Activated CD8-positive, alpha-beta T cell treated with anti-CD3 and anti-CD28 coated beads for 36 hours (primary cell): ENCODE data around the gene FGF3. TPM values are rescaled to one million over a fixed set of nuclear protein-coding genes. Genes with fewer than 3 reads are reported as not detected.

Experiments used
- ATAC-seq: fragments of 200-7000 bp; cut with Tn5 transposase; one replicate; pipeline ENCODE4 v1.10.0; 2021; ENCODE audit warnings: mild to moderate bottlenecking, moderate library complexity
- CTCF ChIA-PET: fragments of 350-600 bp; sonication (Branson Sonifier 250); formaldehyde crosslinking; loops from one replicate; lab custom pipeline; 2021; ENCODE audit warnings: antibody characterized with exemption; lab: Charles Lee
- POLR2A ChIA-PET: fragments of 350-600 bp; sonication (Branson Sonifier 250); formaldehyde crosslinking; loops from one replicate; lab custom pipeline; 2021; ENCODE audit warnings: antibody characterized with exemption; lab: Charles Lee
- DNase-seq: peaks from one replicate; pipeline ENCODE4 v3.0.0-alpha.2; 2020
- H3K27ac Mint-ChIP-seq: one replicate; pipeline ENCODE4 v1.8.0; 2021; ENCODE audit warnings: mild to moderate bottlenecking, mixed read lengths
- H3K27me3 Mint-ChIP-seq: one replicate; pipeline ENCODE4 v1.8.0; 2021; ENCODE audit warnings: mixed read lengths
- H3K36me3 Mint-ChIP-seq: one replicate; pipeline ENCODE4 v1.8.0; 2021; ENCODE audit warnings: low read depth, mixed read lengths
- H3K4me1 Mint-ChIP-seq: one replicate; pipeline ENCODE4 v1.8.0; 2021; ENCODE audit warnings: low read depth, mixed read lengths
- H3K4me3 Mint-ChIP-seq: one replicate; pipeline ENCODE4 v1.8.0; 2021; ENCODE audit warnings: mild to moderate bottlenecking, moderate library complexity, mixed read lengths
- H3K9me3 Mint-ChIP-seq: one replicate; pipeline ENCODE4 v1.8.0; 2021; ENCODE audit warnings: mixed read lengths
- intact Hi-C: fragments of 100-400 bp; cut with micrococcal nuclease; formaldehyde crosslinking; loops from one replicate; pipeline ENCODE4 v1.10.0; 2022
- total RNA-seq, 2 experiments: library from RNA; stranded (reverse); gene quantifications; one replicate each; pipeline ENCODE4 v1.2.3, GENCODE V29; 2021
- TF ChIP-seq, protein P1 (sequence below): fragments of 200-600 bp; IDR thresholded peaks from one replicate; pipeline ENCODE4 v1.8.0; 2022; ENCODE audit warnings: antibody characterized with exemption, mild to moderate bottlenecking

The FGF3 gene
- total RNA-seq, 2 experiments from 2014 or later: not detected

- intact Hi-C loops: loop anchor here (10.0 kb wide), 1 partner anchor 111 kb away; the partner anchor contains the start of gene FGF19
- ATAC-seq: no peak
Measured at GRCh38 chr11:69815973-69816372, 3.2 kb downstream of the FGF3 start.

GRCh38 chr11:69814902-69815301 is 4.3 kb downstream of the FGF3 start:
- no peak overlapping the region for H3K27ac Mint-ChIP-seq
- no peaks in the 10 kb centered on the region for H3K36me3 Mint-ChIP-seq
- CTCF ChIA-PET: no interaction called here
- TF ChIP-seq, protein P1, sequence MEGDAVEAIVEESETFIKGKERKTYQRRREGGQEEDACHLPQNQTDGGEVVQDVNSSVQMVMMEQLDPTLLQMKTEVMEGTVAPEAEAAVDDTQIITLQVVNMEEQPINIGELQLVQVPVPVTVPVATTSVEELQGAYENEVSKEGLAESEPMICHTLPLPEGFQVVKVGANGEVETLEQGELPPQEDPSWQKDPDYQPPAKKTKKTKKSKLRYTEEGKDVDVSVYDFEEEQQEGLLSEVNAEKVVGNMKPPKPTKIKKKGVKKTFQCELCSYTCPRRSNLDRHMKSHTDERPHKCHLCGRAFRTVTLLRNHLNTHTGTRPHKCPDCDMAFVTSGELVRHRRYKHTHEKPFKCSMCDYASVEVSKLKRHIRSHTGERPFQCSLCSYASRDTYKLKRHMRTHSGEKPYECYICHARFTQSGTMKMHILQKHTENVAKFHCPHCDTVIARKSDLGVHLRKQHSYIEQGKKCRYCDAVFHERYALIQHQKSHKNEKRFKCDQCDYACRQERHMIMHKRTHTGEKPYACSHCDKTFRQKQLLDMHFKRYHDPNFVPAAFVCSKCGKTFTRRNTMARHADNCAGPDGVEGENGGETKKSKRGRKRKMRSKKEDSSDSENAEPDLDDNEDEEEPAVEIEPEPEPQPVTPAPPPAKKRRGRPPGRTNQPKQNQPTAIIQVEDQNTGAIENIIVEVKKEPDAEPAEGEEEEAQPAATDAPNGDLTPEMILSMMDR: no peak
- ATAC-seq (no peak), DNase-seq (no peak)
- intact Hi-C loops: loop anchor here (10.0 kb wide), 1 partner anchor 110 kb away; the partner anchor contains the start of gene FGF19
- H3K4me3 Mint-ChIP-seq: no peak overlapping the region
- H3K27me3 Mint-ChIP-seq: peaks cover 24% of the 10 kb centered on the region
- no peaks in the 10 kb centered on the region for H3K9me3 Mint-ChIP-seq
- POLR2A ChIA-PET: no interaction called here
- H3K4me1 Mint-ChIP-seq: no peaks in the 10 kb centered on the region

More at GRCh38 chr11:69815973-69816372, 3.2 kb downstream of the FGF3 start:
- Mint-ChIP-seq H3K36me3 (no peaks in the 10 kb centered on the region), H3K4me3 (no peak overlapping the region), H3K4me1 (no peaks in the 10 kb centered on the region), H3K27ac (no peak overlapping the region), H3K9me3 (no peaks in the 10 kb centered on the region), H3K27me3 (peaks cover 30% of the 10 kb centered on the region)
- no peak for DNase-seq
- TF ChIP-seq, protein P1: no peak
- ChIA-PET POLR2A (interaction anchor here (0.6 kb wide), 1 partner anchor 13 kb away, joined by 3 read pairs; no protein-coding TSS in a partner anchor), CTCF (no interaction called here)

- DNase-seq (no peak), ATAC-seq (no peak)
- POLR2A ChIA-PET: no interaction called here
- no peaks in the 10 kb centered on the region for H3K9me3 Mint-ChIP-seq
- H3K4me1 Mint-ChIP-seq: no peaks in the 10 kb centered on the region
- intact Hi-C loops: loop anchor here (10.0 kb wide), 1 partner anchor 110 kb away; the partner anchor contains the start of gene FGF19
- H3K36me3 Mint-ChIP-seq: no peaks in the 10 kb centered on the region
- no peak overlapping the region for H3K27ac Mint-ChIP-seq
- no peak overlapping the region for H3K4me3 Mint-ChIP-seq
- CTCF ChIA-PET: no interaction called here
- TF ChIP-seq, protein P1: no peak
- H3K27me3 Mint-ChIP-seq: peaks cover 25% of the 10 kb centered on the region
Measured at GRCh38 chr11:69814411-69814810, 4.8 kb downstream of the FGF3 start.

DNA sequence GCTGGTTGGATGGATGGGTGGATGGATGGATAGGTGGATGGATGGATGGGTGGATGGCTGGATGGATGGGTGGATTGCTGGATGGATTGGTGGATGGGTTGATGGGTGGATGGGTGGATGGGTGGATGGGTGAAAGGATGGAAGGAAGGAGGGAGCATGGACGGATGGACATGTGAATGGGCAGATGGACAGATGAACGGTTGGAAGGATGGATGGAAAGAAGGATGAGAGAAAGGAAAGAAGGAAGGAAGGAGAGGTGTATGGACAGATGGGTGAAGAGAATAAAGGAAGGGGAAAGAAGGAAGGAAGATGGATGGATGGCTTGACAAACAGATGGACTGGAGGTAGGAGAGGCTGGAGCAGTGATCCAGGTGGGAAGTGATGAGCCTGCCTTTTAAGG is 5.4 kb downstream of the FGF3 start:
- peaks cover 23% of the 10 kb centered on the region for H3K27me3 Mint-ChIP-seq
- intact Hi-C loops: loop anchor here (10.0 kb wide), 1 partner anchor 109 kb away; the partner anchor contains the start of gene FGF19
- POLR2A ChIA-PET: no interaction called here
- CTCF ChIA-PET: no interaction called here
- H3K4me3 Mint-ChIP-seq: no peak overlapping the region
- H3K36me3 Mint-ChIP-seq: no peaks in the 10 kb centered on the region
- no peak for DNase-seq
- no peak overlapping the region for H3K27ac Mint-ChIP-seq
- ATAC-seq: no peak
- H3K4me1 Mint-ChIP-seq: no peaks in the 10 kb centered on the region
- TF ChIP-seq, protein P1: no peak
- H3K9me3 Mint-ChIP-seq: no peaks in the 10 kb centered on the region

- ATAC-seq (no peak), DNase-seq (no peak)
- intact Hi-C loops: loop anchor here (10.0 kb wide), 1 partner anchor 108 kb away; the partner anchor contains the start of gene FGF19
- POLR2A ChIA-PET: no interaction called here
- H3K36me3 Mint-ChIP-seq: no peaks in the 10 kb centered on the region
- no peak overlapping the region for H3K4me3 Mint-ChIP-seq
- CTCF ChIA-PET: interaction anchor here (0.7 kb wide), 1 partner anchor 820 kb away, joined by 3 read pairs; no protein-coding TSS in a partner anchor
- TF ChIP-seq, protein P1: no peak
- peaks cover 25% of the 10 kb centered on the region for H3K27me3 Mint-ChIP-seq
- no peaks in the 10 kb centered on the region for H3K4me1 Mint-ChIP-seq
- no peak overlapping the region for H3K27ac Mint-ChIP-seq
- H3K9me3 Mint-ChIP-seq: no peaks in the 10 kb centered on the region
Measured at GRCh38 chr11:69812946-69813345, 6.3 kb downstream of the FGF3 start.
